Gastrocnemius medialis (tissue), 4 donors: ENCODE data around the gene S100A14. TPM values are rescaled to one million over a fixed set of nuclear protein-coding genes. Genes with fewer than 3 reads are reported as not detected.

Experiments used
- ATAC-seq, 2 donors: fragments of 150-250 bp; one replicate each; pipeline ENCODE4 v1.9.1; 2016
- DNase-seq, 2 donors: peaks; one replicate each; pipeline ENCODE4 v3.0.0-alpha.2; 2019
- H3K27ac ChIP-seq, 4 donors: fragments of 200-600 bp; sonication (generic); 1 replicate in 1 of 4; 2 replicates in 3 of 4; pipeline ENCODE4 v1.5.1; 2016 to 2018; ENCODE audit warnings: mild to moderate bottlenecking in 2 of 4, moderate library complexity in 1 of 4
- H3K27me3 ChIP-seq, 3 donors: fragments of 200-600 bp; sonication (generic) in 2 of 3; 1 replicate in 1 of 3; 2 replicates in 2 of 3; pipeline versions ENCODE4 v1.5.1 to v1.6.0; 2016 to 2019; ENCODE audit warnings: mild to moderate bottlenecking in 1 of 3, moderate library complexity in 1 of 3
- H3K36me3 ChIP-seq, 2 donors: fragments of 200-600 bp; sonication (generic) in 1 of 2; one replicate each; pipeline ENCODE4 v1.5.1; 2017 to 2018
- H3K4me1 ChIP-seq, 2 donors: fragments of 200-600 bp; sonication (generic) in 1 of 2; one replicate each; pipeline ENCODE4 v1.5.1; 2016 to 2017; ENCODE audit warnings: mild to moderate bottlenecking in 2 of 2
- H3K4me3 ChIP-seq, 4 donors: fragments of 200-600 bp; sonication (generic) in 3 of 4; 1 replicate in 1 of 4; 2 replicates in 3 of 4; pipeline ENCODE4 v1.5.1; 2016 to 2019; ENCODE audit warnings: mild to moderate bottlenecking in 2 of 4
- H3K9me3 ChIP-seq, 3 donors: fragments of 200-600 bp; sonication (generic) in 2 of 3; 1 replicate in 1 of 3; 2 replicates in 2 of 3; pipeline ENCODE4 v1.5.1; 2016 to 2019
- CTCF ChIP-seq, 5 experiments: fragments of 450-650 bp in 3 of 5; fragments of 200-600 bp in 2 of 5; sonication (generic) in 2 of 5; IDR thresholded peaks in 4 of 5; conservative IDR thresholded peaks in 1 of 5; 1 replicate in 4 of 5; 2 replicates in 1 of 5; pipeline ENCODE4 v1.5.1; 2016 to 2019; ENCODE audit warnings: antibody characterized with exemption in 5 of 5, mild to moderate bottlenecking in 3 of 5, moderate library complexity in 3 of 5
- POLR2A ChIP-seq, 2 donors: fragments of 450-650 bp; IDR thresholded peaks; one replicate each; pipeline ENCODE4 v1.6.1; 2017; ENCODE audit warnings: antibody characterized with exemption in 2 of 2, mild to moderate bottlenecking in 2 of 2, moderate library complexity in 2 of 2
- in situ Hi-C, 4 donors: fragments of 200-750 bp; cut with MboI; loops; one replicate each; pipeline versions ENCODE4 v1.15.0 to v1.8.0; 2017; ENCODE audit warnings: low sequenced_read_pairs in 4 of 4
- intact Hi-C: fragments of 100-400 bp; cut with DNase I; formaldehyde crosslinking; loops from one replicate; pipeline ENCODE4 v1.15.1; 2023; ENCODE audit warnings: low total_unique reads
- total RNA-seq, 4 donors: library from RNA; depleted of rRNA; stranded (reverse); fragments of >200 nt; gene quantifications; one replicate each; pipeline versions ENCODE4 v1.1.0 to v1.2.3, GENCODE V29; 2016

The S100A14 gene
- total RNA-seq, 4 donors from 2014 or later: 1.8 TPM; not detected in 3

GRCh38 chr1:153633161-153633753, 17.1 kb upstream of the S100A14 start:
- Histone ChIP-seq H3K27ac (peak overlapping the region; percentile 95 to 100 (median 100)), H3K36me3 (peaks cover 0 to 15% of the 10 kb centered on the region in 2 donors), H3K9me3 (no peaks in the 10 kb centered on the region), H3K4me1 (peaks cover 57 to 70% of the 10 kb centered on the region in 2 donors), H3K27me3 (no peaks in the 10 kb centered on the region), H3K4me3 (peak overlapping the region; percentile 38 to 99 (median 79))
- in situ Hi-C loops (no loop called here), intact Hi-C loops (loop anchor here (10.0 kb wide), 2 partner anchors 792 to 1798 kb away; partner anchors contain the start of genes C2CD4D and RORC)
- TF ChIP-seq CTCF (IDR thresholded peaks at IDR 0.05 in 4 of 5, conservative IDR thresholded peaks at IDR 0.05 in 1 of 5) (no peak), POLR2A (IDR thresholded peaks at IDR 0.05) (no peak)
- ATAC-seq (peak; percentile 20 to 28), DNase-seq (no peak)

DNA sequence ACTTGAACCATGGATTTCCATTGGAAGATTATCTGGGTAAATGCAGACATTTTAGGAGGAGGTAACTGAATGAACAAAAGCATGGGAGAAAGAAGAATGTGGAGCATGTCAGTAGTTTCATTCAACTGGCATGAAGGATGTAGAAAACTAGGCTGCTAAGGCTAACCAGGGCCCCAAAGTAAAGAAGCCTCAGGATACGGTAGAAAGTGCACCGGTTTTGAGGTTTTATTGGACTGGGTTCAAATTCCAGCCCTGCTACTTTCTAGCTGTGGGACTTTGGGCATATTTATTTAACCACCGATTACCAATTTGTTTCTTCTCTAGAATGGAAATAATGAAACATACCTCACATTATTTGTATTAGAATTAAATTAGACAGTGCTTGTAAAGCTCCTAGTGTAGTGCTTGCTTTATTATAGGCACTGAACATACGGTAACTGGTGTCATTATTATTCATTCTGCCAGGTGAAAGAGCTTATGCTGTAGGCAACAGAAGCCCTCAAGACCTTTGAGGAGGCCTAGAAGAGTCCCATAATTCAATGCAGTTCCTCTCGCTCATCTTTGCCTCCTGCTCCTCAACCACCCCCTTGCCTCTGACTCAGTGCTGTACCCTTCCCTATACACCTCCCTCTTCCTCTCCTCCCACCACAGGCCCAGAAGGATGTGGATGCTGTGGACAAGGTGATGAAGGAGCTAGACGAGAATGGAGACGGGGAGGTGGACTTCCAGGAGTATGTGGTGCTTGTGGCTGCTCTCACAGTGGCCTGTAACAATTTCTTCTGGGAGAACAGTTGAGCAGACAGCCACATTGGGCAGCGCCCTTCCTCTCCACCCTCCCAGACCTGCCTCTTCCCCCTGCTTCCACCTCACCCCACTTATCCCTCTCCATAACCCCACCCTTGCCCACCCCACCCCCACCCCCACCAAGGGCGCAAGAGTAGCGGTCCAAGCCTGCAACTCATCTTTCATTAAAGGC, 15.2 kb upstream of the S100A14 start:
- peak overlapping the region in 1 of 4 donors; percentile 25 for H3K4me3 ChIP-seq
- DNase-seq (no peak), ATAC-seq (no peak)
- H3K4me1 ChIP-seq: peaks cover 56 to 64% of the 10 kb centered on the region in 2 donors
- H3K9me3 ChIP-seq: no peaks in the 10 kb centered on the region
- H3K27me3 ChIP-seq: no peaks in the 10 kb centered on the region
- in situ Hi-C loops (no loop called here), intact Hi-C loops (loop anchor here (10.0 kb wide), 2 partner anchors 793 to 1797 kb away; partner anchors contain the start of genes C2CD4D and RORC)
- peaks cover 0 to 1% of the 10 kb centered on the region in 2 donors for H3K36me3 ChIP-seq
- H3K27ac ChIP-seq: peak overlapping the region; percentile 95 to 100 (median 100)
- TF ChIP-seq POLR2A (IDR thresholded peaks at IDR 0.05) (no peak), CTCF (IDR thresholded peaks at IDR 0.05 in 4 of 5, conservative IDR thresholded peaks at IDR 0.05 in 1 of 5) (no peak)

DNA sequence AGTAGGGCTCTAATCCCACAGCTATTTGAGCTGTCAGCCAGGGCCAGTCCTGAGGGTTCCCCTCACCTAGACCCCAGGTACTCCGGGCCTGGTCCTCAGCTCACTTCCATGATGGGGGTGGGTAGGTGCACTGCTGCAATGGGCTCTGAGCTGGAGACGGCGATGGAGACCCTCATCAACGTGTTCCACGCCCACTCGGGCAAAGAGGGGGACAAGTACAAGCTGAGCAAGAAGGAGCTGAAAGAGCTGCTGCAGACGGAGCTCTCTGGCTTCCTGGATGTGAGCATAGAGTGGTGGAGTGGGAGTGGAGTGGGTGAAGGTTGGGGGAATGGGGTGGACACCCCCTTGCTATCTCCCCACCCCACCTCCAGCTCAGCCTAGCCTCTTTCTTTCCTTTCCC, 14.3 kb upstream of the S100A14 start:
- peak overlapping the region; percentile 95 to 100 (median 100) for H3K27ac ChIP-seq
- peaks cover 52 to 64% of the 10 kb centered on the region in 2 donors for H3K4me1 ChIP-seq
- TF ChIP-seq POLR2A (IDR thresholded peaks at IDR 0.05) (no peak), CTCF (IDR thresholded peaks at IDR 0.05 in 4 of 5, conservative IDR thresholded peaks at IDR 0.05 in 1 of 5) (no peak)
- intact Hi-C loops (loop anchor here (10.0 kb wide), 2 partner anchors 794 to 1796 kb away; partner anchors contain the start of genes C2CD4D and RORC), in situ Hi-C loops (no loop called here)
- no peak for DNase-seq
- H3K27me3 ChIP-seq: no peaks in the 10 kb centered on the region
- H3K36me3 ChIP-seq: peaks cover 0 to 1% of the 10 kb centered on the region in 2 donors
- H3K9me3 ChIP-seq: no peaks in the 10 kb centered on the region
- peak overlapping the region; percentile 7 to 48 (median 20) for H3K4me3 ChIP-seq
- no peak for ATAC-seq

DNA sequence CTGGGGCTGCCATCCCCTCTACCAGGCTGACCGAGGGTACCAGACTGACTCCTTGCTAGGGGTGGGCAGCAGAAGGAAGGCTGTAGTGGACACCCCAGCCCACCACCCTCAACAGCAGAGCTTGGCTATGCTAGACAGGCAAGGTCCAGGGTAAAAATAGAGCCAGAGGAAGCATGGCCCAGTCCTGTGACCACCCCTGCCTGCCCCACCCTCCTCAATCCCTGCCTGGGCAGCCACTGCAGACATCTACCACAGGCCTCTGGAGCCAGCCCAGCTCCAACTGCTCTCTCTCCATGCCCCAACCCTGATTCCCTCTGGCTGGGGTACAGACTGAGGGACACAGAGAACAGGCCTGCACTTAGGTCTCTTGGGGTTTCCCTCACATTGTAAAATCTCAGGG, 13.8 kb upstream of the S100A14 start:
- intact Hi-C loops (loop anchor here (10.0 kb wide), 2 partner anchors 795 to 1795 kb away; partner anchors contain the start of genes C2CD4D and RORC), in situ Hi-C loops (no loop called here)
- peak; percentile 80 to 91 for DNase-seq
- ATAC-seq: peak; percentile 21 to 29
- TF ChIP-seq POLR2A (IDR thresholded peaks at IDR 0.05) (peak; percentile 58 to 75), CTCF (IDR thresholded peaks at IDR 0.05 in 4 of 5, conservative IDR thresholded peaks at IDR 0.05 in 1 of 5) (no peak)
- Histone ChIP-seq H3K9me3 (no peaks in the 10 kb centered on the region), H3K4me1 (peaks cover 48 to 60% of the 10 kb centered on the region in 2 donors), H3K36me3 (peaks cover 0 to 5% of the 10 kb centered on the region in 2 donors), H3K27me3 (no peaks in the 10 kb centered on the region), H3K4me3 (peak overlapping the region; percentile 14 to 48 (median 44)), H3K27ac (peak overlapping the region; percentile 95 to 100 (median 100))
